PC-3 (cell line): Measurements from ENCODE around the gene ASF1B.

Experiments used
- EZH2 ChIP-seq: fragments of 300-600 bp; sonication (generic); IDR thresholded peaks from one replicate; pipeline ENCODE4 v1.6.1; 2017; ENCODE audit warnings: antibody characterized with exemption, mild to moderate bottlenecking, low read length; ENCODE audit not compliant: unreplicated experiment
- TF ChIP-seq, protein P1 (sequence below): fragments of 300-600 bp; sonication (generic); conservative IDR thresholded peaks from 2 replicates; pipeline ENCODE4 v1.5.1; 2017; ENCODE audit warnings: antibody characterized with exemption, low read depth, mild to moderate bottlenecking, low read length

DNA sequence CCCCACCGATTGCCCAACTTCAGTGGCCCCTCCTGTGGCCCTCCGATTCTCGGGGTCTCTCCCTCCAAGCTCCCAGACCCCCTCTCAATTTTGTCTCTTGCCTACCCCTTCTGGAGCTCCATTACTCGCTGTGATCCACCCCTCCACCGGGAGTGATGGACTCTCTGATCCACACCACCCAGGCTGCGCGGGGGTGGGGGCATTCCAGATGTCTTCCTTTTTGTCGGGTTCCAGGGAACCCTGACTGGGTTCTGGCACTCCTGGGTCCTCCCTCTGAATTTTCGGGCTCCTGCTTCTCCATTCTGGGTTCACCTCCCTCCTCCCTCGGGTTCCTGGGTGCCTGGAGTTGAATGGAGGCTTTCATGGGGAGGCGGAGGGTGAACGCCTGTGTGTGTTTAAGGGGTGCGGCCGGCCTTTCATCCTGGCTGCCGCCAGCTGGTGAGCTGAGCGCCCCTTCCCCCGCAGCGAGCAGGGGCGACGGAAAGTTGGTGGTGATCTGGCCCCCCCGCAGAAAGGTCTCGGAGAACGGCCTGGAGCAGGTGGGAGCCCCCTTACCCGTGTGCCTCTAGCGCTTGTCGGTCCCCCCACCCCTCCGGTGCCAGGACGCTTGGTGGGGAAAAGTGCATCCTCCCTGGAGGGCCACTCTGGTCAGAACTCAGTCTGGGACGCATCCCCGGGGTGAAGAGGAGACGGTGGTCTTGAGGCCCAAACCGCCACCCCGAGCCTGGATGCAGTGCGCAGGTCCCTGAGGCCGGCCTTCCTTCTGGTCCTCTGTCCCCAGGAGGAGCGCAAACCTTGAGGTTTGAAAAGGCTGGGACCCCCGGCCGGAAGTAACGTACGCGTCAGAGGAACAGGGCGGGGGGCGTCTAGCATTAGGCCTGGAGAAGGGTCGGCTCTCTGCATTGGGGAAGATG lies 62.2 kb downstream of the ASF1B start:
- TF ChIP-seq, protein P1, sequence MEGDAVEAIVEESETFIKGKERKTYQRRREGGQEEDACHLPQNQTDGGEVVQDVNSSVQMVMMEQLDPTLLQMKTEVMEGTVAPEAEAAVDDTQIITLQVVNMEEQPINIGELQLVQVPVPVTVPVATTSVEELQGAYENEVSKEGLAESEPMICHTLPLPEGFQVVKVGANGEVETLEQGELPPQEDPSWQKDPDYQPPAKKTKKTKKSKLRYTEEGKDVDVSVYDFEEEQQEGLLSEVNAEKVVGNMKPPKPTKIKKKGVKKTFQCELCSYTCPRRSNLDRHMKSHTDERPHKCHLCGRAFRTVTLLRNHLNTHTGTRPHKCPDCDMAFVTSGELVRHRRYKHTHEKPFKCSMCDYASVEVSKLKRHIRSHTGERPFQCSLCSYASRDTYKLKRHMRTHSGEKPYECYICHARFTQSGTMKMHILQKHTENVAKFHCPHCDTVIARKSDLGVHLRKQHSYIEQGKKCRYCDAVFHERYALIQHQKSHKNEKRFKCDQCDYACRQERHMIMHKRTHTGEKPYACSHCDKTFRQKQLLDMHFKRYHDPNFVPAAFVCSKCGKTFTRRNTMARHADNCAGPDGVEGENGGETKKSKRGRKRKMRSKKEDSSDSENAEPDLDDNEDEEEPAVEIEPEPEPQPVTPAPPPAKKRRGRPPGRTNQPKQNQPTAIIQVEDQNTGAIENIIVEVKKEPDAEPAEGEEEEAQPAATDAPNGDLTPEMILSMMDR, result no peak
- no peak for TF ChIP-seq EZH2
